Measurements from ENCODE around the gene ADAP1.

The ADAP1 gene

DNA sequence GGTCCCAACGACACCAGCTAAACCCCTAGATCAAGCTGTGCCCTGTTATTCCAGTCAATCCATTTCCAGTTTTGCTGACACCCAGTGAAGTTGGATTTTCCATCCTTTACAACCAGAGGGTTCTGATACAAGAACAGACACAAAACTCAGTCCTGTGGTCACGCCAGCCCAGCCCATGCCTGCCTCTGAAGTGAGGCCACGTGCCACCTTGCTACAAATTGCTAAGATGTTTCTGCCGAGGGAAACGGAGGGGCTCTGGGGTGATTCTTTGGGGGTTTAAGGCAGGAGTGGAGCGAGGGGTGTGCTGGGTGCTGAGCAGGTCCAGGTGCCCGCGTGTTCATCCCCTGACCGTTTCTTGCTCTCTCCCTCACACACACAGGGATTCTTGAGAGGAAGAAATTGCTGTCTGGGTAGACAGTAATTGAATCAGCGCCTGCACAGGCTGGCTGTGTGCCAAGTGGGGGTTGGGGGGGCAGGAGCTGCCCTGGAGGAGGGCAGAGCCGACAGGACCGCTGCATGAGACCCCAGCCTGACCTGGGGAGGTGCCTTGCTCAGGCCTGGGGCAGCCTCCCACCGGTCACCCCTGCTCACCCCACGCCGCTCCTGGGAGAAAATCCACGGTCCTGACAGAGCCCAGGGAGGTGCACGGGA is 38.1 kb downstream of the ADAP1 start:
- no peaks in the 10 kb centered on the region for H3K9me3 ChIP-seq
- DNase-seq = peak; percentile 75
- peak overlapping the region; percentile 43 for H3K4me3 ChIP-seq (ENCODE audit: low read depth, low read length)
- no peaks in the 10 kb centered on the region for H3K36me3 ChIP-seq
- no peak for TF ChIP-seq CTCF (IDR thresholded peaks at IDR 0.05; ENCODE audit: low read depth, low read length)
- H3K27me3 ChIP-seq = no peaks in the 10 kb centered on the region
- peaks cover 16% of the 10 kb centered on the region for H3K4me1 ChIP-seq

GRCh38 chr7:915291-916218 is 38.9 kb downstream of the ADAP1 start:
- Histone ChIP-seq H3K36me3 (no peaks in the 10 kb centered on the region), H3K27me3 (no peaks in the 10 kb centered on the region), H3K4me3 (ENCODE audit: low read depth, low read length) (no peak overlapping the region), H3K4me1 (peaks cover 16% of the 10 kb centered on the region), H3K9me3 (no peaks in the 10 kb centered on the region)
- DNase-seq = peak; percentile 65
- TF ChIP-seq CTCF (IDR thresholded peaks at IDR 0.05; ENCODE audit: low read depth, low read length) = no peak

GRCh38 chr7:914521-915194 is 39.8 kb downstream of the ADAP1 start:
- Histone ChIP-seq H3K9me3 (no peaks in the 10 kb centered on the region), H3K4me1 (peaks cover 16% of the 10 kb centered on the region), H3K27me3 (no peaks in the 10 kb centered on the region), H3K36me3 (no peaks in the 10 kb centered on the region), H3K4me3 (ENCODE audit: low read depth, low read length) (no peak overlapping the region)
- no peak for TF ChIP-seq CTCF (IDR thresholded peaks at IDR 0.05; ENCODE audit: low read depth, low read length)
- no peak for DNase-seq

- Histone ChIP-seq H3K9me3 (no peaks in the 10 kb centered on the region), H3K4me3 (ENCODE audit: low read depth, low read length) (no peak overlapping the region), H3K4me1 (peaks cover 16% of the 10 kb centered on the region), H3K27me3 (no peaks in the 10 kb centered on the region), H3K36me3 (no peaks in the 10 kb centered on the region)
- no peak for TF ChIP-seq CTCF (IDR thresholded peaks at IDR 0.05; ENCODE audit: low read depth, low read length)
- no peak for DNase-seq
Observed at GRCh38 chr7:913736-914520, 40.6 kb downstream of the ADAP1 start.

GRCh38 chr7:911791-912480 is 42.5 kb downstream of the ADAP1 start:
- H3K36me3 ChIP-seq = no peaks in the 10 kb centered on the region
- H3K9me3 ChIP-seq = no peaks in the 10 kb centered on the region
- no peaks in the 10 kb centered on the region for H3K27me3 ChIP-seq
- H3K4me3 ChIP-seq (ENCODE audit: low read depth, low read length) = no peak overlapping the region
- no peak for TF ChIP-seq CTCF (IDR thresholded peaks at IDR 0.05; ENCODE audit: low read depth, low read length)
- H3K4me1 ChIP-seq = peaks cover 16% of the 10 kb centered on the region
- DNase-seq = no peak
